ENCODE measurements around the gene CHRNA4.

DNA sequence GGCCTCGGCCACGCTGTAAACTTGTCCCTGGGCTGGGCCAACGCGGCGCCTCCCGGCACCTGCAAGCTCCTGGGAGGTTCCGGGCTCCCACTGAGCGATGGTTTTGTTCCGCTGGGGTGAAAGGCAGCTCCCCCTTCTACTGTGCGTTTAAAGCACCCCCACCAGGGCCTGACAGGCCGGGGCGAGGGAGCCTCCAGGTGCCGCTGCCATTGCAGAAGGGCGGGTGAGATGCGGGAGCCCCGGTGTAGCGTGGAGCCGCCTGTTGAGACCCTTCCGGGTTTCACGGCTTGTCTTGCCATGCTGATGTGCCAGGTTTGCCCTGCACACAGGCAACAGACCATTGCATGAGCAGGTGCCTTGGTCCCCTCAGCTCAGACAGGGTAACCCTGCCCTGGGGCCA lies 65.3 kb downstream of the CHRNA4 start:
- TF ChIP-seq, protein P1, sequence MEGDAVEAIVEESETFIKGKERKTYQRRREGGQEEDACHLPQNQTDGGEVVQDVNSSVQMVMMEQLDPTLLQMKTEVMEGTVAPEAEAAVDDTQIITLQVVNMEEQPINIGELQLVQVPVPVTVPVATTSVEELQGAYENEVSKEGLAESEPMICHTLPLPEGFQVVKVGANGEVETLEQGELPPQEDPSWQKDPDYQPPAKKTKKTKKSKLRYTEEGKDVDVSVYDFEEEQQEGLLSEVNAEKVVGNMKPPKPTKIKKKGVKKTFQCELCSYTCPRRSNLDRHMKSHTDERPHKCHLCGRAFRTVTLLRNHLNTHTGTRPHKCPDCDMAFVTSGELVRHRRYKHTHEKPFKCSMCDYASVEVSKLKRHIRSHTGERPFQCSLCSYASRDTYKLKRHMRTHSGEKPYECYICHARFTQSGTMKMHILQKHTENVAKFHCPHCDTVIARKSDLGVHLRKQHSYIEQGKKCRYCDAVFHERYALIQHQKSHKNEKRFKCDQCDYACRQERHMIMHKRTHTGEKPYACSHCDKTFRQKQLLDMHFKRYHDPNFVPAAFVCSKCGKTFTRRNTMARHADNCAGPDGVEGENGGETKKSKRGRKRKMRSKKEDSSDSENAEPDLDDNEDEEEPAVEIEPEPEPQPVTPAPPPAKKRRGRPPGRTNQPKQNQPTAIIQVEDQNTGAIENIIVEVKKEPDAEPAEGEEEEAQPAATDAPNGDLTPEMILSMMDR (IDR thresholded peaks at IDR 0.05; ENCODE audit: low read depth, low read length): no peak
- no peak for TF ChIP-seq POLR2A (IDR thresholded peaks at IDR 0.05; ENCODE audit: extremely low read depth, insufficient read length)
- TF ChIP-seq, protein P2, sequence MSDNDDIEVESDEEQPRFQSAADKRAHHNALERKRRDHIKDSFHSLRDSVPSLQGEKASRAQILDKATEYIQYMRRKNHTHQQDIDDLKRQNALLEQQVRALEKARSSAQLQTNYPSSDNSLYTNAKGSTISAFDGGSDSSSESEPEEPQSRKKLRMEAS (IDR thresholded peaks at IDR 0.05; ENCODE audit: low read depth, low read length): no peak
- TF ChIP-seq MYC (IDR thresholded peaks at IDR 0.05; ENCODE audit: low read depth, low read length): no peak
